Activated naive CD8-positive, alpha-beta T cell treated with anti-CD3 and anti-CD28 coated beads, Interleukin-2, amount 10 ng/mL, durations not matched to agents 7 days and 5 days (primary cell): ENCODE measurements around the gene NCOA4. TPM values are rescaled to one million over a fixed set of nuclear protein-coding genes. Genes with fewer than 3 reads are reported as not detected.
"Not testable (repeated sequence)": the region's sequence is repeated elsewhere in the genome, so short reads cannot be mapped to it uniquely, and the experiment has no call there.

ENCODE experiments used
- ATAC-seq: fragments of 150-1000 bp; cut with Tn5 transposase; one replicate; pipeline ENCODE4 v1.10.0; 2021; ENCODE audit warnings: low read depth, moderate library complexity
- POLR2A ChIA-PET: fragments of 350-600 bp; sonication (Branson Sonifier 250); formaldehyde crosslinking; loops from one replicate; lab custom pipeline; 2021; ENCODE audit warnings: antibody characterized with exemption; lab: Charles Lee
- DNase-seq: peaks from one replicate; pipeline ENCODE4 v3.0.0; 2021
- H3K27ac Mint-ChIP-seq: one replicate; pipeline ENCODE4 v1.8.0; 2022; ENCODE audit warnings: mild to moderate bottlenecking, mixed read lengths
- H3K27me3 Mint-ChIP-seq: one replicate; pipeline ENCODE4 v1.8.0; 2022; ENCODE audit warnings: mild to moderate bottlenecking, moderate library complexity, mixed read lengths
- H3K36me3 Mint-ChIP-seq: one replicate; pipeline ENCODE4 v1.8.0; 2021; ENCODE audit warnings: mild to moderate bottlenecking, mixed read lengths
- H3K4me1 Mint-ChIP-seq: one replicate; pipeline ENCODE4 v1.8.0; 2021; ENCODE audit warnings: mixed read lengths
- H3K4me3 Mint-ChIP-seq: one replicate; pipeline ENCODE4 v1.8.0; 2022; ENCODE audit warnings: mild to moderate bottlenecking, moderate library complexity, mixed read lengths
- H3K9me3 Mint-ChIP-seq: one replicate; pipeline ENCODE4 v1.8.0; 2021; ENCODE audit warnings: mixed read lengths
- total RNA-seq, 2 experiments: library from RNA; stranded (reverse); gene quantifications; one replicate each; pipeline ENCODE4 v1.2.3, GENCODE V29; 2021

Gene NCOA4
- total RNA-seq, 2 experiments from 2014 or later: 102 to 106 TPM

- Mint-ChIP-seq H3K4me1 (no peaks in the 10 kb centered on the region), H3K27me3 (peaks cover 4% of the 10 kb centered on the region), H3K9me3 (no peaks in the 10 kb centered on the region), H3K27ac (no peak overlapping the region), H3K4me3 (no peak overlapping the region), H3K36me3 (no peaks in the 10 kb centered on the region)
- POLR2A ChIA-PET: no interaction called here
- ATAC-seq (no peak), DNase-seq (no peak)
These were observed 32.5 kb upstream of the NCOA4 start for GRCh38 chr10:46062723-46063428.

- H3K9me3 Mint-ChIP-seq: peaks cover 5% of the 10 kb centered on the region
- DNase-seq (no peak), ATAC-seq (no peak)
- H3K36me3 Mint-ChIP-seq: peaks cover 3% of the 10 kb centered on the region
- no peaks in the 10 kb centered on the region for H3K4me1 Mint-ChIP-seq
- H3K27ac Mint-ChIP-seq: no peak overlapping the region
- H3K4me3 Mint-ChIP-seq: no peak overlapping the region
- H3K27me3 Mint-ChIP-seq: peaks cover 5% of the 10 kb centered on the region
- POLR2A ChIA-PET: no interaction called here
These were observed 30.3 kb upstream of the NCOA4 start for GRCh38 chr10:46060706-46061105.

DNA sequence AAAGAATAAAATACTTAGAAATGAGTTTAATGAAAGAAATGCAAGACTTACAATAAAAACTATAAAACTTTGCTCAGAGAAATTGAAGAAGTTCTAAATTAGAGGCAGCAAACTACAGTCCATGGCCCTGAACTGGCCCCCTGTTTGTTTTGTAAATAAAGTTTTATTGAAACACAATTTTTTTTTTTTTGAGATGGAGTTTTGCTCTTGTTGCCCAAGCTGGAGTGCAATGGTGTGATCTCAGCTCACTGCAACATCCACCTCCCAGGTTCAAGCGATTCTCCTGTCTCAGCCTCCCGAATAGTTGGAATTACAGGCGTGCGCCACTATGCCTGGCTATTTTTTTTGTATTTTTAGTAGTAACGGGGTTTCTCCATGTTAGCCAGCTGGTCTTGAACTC, 27.5 kb upstream of the NCOA4 start:
- H3K36me3 Mint-ChIP-seq, ATAC-seq, DNase-seq, H3K4me3 Mint-ChIP-seq, H3K27me3 Mint-ChIP-seq, POLR2A ChIA-PET, H3K27ac Mint-ChIP-seq, H3K9me3 Mint-ChIP-seq, H3K4me1 Mint-ChIP-seq: not testable (repeated sequence)

GRCh38 chr10:46057038-46057437, 26.6 kb upstream of the NCOA4 start:
- DNase-seq (no peak), ATAC-seq (no peak)
- POLR2A ChIA-PET: no interaction called here
- H3K27ac Mint-ChIP-seq: no peak overlapping the region
- peaks cover 5% of the 10 kb centered on the region for H3K9me3 Mint-ChIP-seq
- peaks cover 3% of the 10 kb centered on the region for H3K36me3 Mint-ChIP-seq
- no peak overlapping the region for H3K4me3 Mint-ChIP-seq
- H3K4me1 Mint-ChIP-seq: peaks cover 4% of the 10 kb centered on the region
- peaks cover 2% of the 10 kb centered on the region for H3K27me3 Mint-ChIP-seq

GRCh38 chr10:46055771-46056170, 25.3 kb upstream of the NCOA4 start:
- peaks cover 4% of the 10 kb centered on the region for H3K4me1 Mint-ChIP-seq
- H3K27ac Mint-ChIP-seq: no peak overlapping the region
- H3K4me3 Mint-ChIP-seq: no peak overlapping the region
- H3K9me3 Mint-ChIP-seq: peaks cover 5% of the 10 kb centered on the region
- ATAC-seq: no peak
- DNase-seq: no peak
- peaks cover 3% of the 10 kb centered on the region for H3K36me3 Mint-ChIP-seq
- H3K27me3 Mint-ChIP-seq: peaks cover 8% of the 10 kb centered on the region
- POLR2A ChIA-PET: no interaction called here

- POLR2A ChIA-PET: no interaction called here
- H3K27ac Mint-ChIP-seq: no peak overlapping the region
- no peak overlapping the region for H3K4me3 Mint-ChIP-seq
- H3K9me3 Mint-ChIP-seq: peaks cover 5% of the 10 kb centered on the region
- ATAC-seq (no peak), DNase-seq (no peak)
- peaks cover 3% of the 10 kb centered on the region for H3K36me3 Mint-ChIP-seq
- H3K27me3 Mint-ChIP-seq: peaks cover 8% of the 10 kb centered on the region
- peaks cover 4% of the 10 kb centered on the region for H3K4me1 Mint-ChIP-seq
These were observed 23.4 kb upstream of the NCOA4 start for GRCh38 chr10:46053534-46054434.

GRCh38 chr10:46052791-46053375, 22.5 kb upstream of the NCOA4 start:
- Mint-ChIP-seq H3K27ac (no peak overlapping the region), H3K4me1 (peaks cover 4% of the 10 kb centered on the region), H3K9me3 (peaks cover 5% of the 10 kb centered on the region), H3K36me3 (peaks cover 3% of the 10 kb centered on the region), H3K4me3 (no peak overlapping the region), H3K27me3 (peaks cover 8% of the 10 kb centered on the region)
- ATAC-seq: no peak
- POLR2A ChIA-PET: no interaction called here
- DNase-seq: no peak

DNA sequence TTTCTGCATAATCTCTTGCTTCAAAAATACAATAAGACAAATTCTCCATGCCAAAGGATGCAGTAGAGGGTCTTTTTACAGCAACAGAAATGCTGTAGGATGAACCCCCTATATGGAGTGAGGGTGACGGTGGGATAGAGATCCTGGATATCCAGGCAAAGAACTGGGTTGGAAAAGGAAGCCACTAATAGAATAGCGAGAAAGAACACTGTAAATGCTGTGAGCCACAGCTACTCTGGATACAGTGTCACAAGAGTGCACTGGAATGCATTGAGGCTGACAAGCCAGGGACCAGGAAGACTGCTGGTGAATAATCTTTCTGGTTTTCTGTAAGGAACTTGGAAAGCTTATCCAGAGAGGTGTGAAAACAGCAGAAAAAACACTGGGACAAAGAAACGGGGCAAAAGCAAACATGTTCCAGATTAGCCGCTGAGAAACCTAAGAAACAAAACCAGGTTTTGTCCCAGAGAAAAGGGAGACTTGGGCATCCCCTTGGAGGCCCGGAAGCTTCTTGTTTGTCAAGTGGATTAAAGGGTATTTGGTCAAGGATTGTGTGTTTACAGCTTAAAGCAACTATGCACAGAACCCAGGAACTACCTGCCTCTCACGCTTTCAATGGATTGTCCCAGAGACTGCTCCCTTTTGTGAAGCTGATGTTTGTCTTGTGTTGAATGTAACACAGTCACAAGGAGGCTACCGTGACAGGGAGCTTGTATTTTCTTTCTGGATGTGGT, 21.8 kb upstream of the NCOA4 start:
- Mint-ChIP-seq H3K36me3 (peaks cover 3% of the 10 kb centered on the region), H3K4me1 (peaks cover 4% of the 10 kb centered on the region), H3K27ac (no peak overlapping the region), H3K9me3 (peaks cover 2% of the 10 kb centered on the region), H3K27me3 (peaks cover 6% of the 10 kb centered on the region), H3K4me3 (no peak overlapping the region)
- POLR2A ChIA-PET: no interaction called here
- DNase-seq (no peak), ATAC-seq (no peak)

GRCh38 chr10:46050941-46051623, 20.7 kb upstream of the NCOA4 start:
- Mint-ChIP-seq H3K4me1 (peaks cover 4% of the 10 kb centered on the region), H3K4me3 (no peak overlapping the region), H3K27ac (no peak overlapping the region), H3K36me3 (no peaks in the 10 kb centered on the region), H3K9me3 (no peaks in the 10 kb centered on the region), H3K27me3 (peaks cover 6% of the 10 kb centered on the region)
- POLR2A ChIA-PET: no interaction called here
- ATAC-seq: no peak
- DNase-seq: no peak

DNA sequence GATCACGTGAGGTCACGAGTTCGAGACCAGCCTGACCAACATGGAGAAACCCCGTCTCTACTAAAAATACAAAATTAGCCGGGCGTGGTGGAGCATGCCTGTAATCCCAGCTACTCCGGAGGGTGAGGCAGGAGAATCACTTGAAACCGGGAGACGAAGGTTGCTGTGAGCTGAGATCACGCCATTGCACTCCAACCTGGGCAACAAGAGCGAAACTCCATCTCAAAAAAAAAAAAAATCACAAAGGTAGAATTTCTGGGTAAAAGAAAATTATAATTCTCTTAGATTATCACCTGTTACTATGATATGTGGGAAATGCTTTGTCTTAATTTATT, 19.0 kb upstream of the NCOA4 start:
- H3K27ac Mint-ChIP-seq, H3K27me3 Mint-ChIP-seq, H3K9me3 Mint-ChIP-seq, H3K36me3 Mint-ChIP-seq, POLR2A ChIA-PET, H3K4me1 Mint-ChIP-seq, ATAC-seq, DNase-seq, H3K4me3 Mint-ChIP-seq: not testable (repeated sequence)

DNA sequence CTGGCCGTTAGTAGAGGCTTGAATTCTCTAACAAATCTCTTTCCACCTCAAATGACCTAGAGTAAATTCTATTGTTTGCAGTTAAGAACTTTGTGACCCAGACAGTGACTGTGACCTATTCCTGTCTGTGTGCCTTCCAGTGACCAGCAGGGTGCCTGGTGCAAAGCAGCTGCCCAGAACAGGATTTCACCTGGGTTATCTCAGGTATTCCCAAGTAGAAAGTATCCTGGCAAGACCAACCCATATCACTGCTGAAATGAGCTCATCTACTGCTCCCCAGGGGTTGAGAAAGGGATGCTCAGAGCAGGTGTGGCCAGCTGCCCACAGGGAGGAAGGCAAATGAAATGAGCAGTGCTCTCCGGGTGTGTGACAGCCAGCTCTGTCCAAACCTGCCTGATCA, 17.7 kb upstream of the NCOA4 start:
- Mint-ChIP-seq H3K9me3 (no peaks in the 10 kb centered on the region), H3K36me3 (no peaks in the 10 kb centered on the region), H3K4me1 (no peaks in the 10 kb centered on the region), H3K27ac (no peak overlapping the region), H3K4me3 (no peak overlapping the region), H3K27me3 (peaks cover 14% of the 10 kb centered on the region)
- ATAC-seq: no peak
- no peak for DNase-seq
- POLR2A ChIA-PET: no interaction called here

DNA sequence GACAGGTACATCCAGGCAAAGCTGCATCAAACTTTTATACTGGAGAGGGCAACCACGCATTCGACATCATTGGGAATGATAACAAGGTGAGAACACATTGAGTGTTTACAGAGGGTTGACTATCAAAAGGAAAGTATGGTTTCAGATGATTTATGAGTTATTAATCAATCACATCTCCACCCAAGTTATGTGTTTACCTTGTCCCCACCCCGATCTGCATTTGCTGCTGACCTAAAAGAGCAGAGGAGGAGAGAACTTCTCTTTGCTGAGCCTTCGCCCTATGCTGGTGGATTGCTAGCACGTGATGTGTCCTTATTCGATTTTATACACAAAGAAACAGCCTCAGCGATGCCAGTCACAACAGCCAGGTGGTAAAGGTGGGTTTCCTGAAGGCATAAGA, 15.8 kb upstream of the NCOA4 start, which contains the start of gene MSMB:
Gene MSMB, minus strand, starts transcription at position 9 of the 400 bp plus-strand sequence. CDS start 32 bp downstream, outside the sequence.
- H3K4me3 Mint-ChIP-seq: no peak within 1 kb of the TSS
- no peaks in the 10 kb centered on the region for H3K9me3 Mint-ChIP-seq
- H3K36me3 Mint-ChIP-seq: no peaks in the 10 kb centered on the region
- H3K27me3 Mint-ChIP-seq: peaks cover 18% of the 10 kb centered on the region
- no peak within 1 kb of the TSS for H3K27ac Mint-ChIP-seq
- no peaks in the 10 kb centered on the region for H3K4me1 Mint-ChIP-seq
- POLR2A ChIA-PET: no interaction called here
- ATAC-seq (no peak), DNase-seq (no peak)

DNA sequence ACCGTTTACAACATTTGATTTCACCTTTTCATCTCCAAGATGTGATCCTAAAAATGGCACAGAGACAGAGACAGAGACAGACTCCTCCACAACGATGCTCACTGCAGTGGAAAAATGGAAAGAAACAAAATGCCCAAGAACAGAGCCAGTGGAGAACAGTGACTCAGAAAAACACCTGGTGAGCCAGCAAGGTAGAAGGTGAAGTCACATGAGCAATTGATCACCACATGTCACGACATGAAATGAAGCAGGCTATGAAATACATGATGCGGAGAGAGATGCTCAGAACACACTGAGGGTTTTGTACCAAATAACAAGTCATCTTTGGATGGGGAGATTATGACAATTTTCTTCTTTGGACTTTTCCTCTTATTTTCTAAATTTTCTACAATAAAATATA, 12.1 kb upstream of the NCOA4 start:
- H3K27ac Mint-ChIP-seq: no peak overlapping the region
- peaks cover 18% of the 10 kb centered on the region for H3K27me3 Mint-ChIP-seq
- no peak overlapping the region for H3K4me3 Mint-ChIP-seq

More for the DNA sequence above, 12.1 kb upstream of the NCOA4 start:
- ATAC-seq: no peak
- Mint-ChIP-seq H3K9me3 (no peaks in the 10 kb centered on the region), H3K4me1 (no peaks in the 10 kb centered on the region), H3K36me3 (no peaks in the 10 kb centered on the region)
- DNase-seq: no peak
- POLR2A ChIA-PET: no interaction called here
